RPMI8226 (cell line): ENCODE data around the gene CCR5.
A peak's percentile ranks its signal among the peaks of the same experiment; 100 is the strongest.

Experiments used
- DNase-seq: peaks from one replicate; pipeline ENCODE4 v3.0.0-alpha.2; 2015

CCR5 gene

GRCh38 chr3:46359733-46360493, 10.8 kb upstream of the CCR5 start:
- peak; percentile 92 for DNase-seq

DNA sequence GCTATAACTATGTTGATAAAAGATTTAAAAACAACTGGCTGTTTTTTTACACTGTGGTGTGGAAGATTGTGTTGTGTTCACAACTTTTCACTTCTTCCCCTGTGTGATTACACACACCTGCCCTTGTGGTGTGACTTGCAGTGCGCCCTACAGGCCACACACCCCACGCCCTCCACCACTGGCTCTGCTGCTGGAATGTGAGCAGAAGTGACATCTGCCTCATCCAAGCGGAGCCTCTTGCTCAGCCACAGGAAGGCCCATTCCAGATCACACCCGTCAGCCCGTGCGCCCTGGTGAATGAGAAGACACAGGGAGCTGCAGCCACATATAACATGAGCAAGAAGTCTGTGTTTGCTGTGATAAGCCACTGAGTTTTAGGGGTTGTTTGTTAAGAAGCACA, 9.8 kb upstream of the CCR5 start:
- peak; percentile 70 for DNase-seq

DNA sequence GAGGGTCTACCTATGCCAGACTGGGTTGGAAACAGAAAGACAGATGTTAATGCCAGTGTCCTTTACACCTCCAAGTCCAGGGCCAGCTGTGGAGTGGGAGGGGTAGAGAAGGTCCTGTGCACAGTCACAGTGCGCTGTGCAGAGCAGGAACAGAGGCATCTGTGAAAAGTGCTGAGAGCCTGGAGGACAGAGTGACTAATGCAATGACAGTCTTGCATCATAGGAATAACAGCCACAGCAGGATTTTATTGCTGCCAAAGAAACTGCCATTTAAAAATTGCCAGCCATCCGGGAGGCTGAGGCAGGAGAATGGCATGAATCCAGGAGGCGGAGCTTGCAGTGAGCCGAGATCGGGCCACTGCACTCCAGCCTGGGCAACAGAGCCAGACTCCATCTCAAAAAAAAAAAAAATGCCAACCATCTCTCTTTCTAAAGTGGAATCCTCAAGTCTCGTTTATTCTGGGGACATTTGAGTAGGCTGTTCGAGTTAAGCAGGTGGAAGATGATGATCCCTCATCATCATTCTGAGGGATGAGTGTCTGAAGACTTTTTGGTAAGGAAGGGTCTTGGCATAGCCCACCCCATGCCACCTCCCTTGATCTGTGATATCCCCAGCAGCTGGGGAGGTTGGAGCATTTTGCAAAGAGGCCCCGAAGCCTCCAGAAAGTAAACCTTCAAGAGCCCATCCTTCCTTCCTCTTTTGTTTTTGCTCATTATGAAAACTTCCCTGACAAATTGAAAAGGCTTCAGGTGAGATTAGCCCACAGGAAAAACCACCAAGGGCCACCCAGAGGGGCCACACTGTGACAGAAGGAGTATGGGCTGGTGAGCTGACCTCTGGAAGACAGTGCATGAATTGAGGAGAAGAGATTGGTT, 9.1 kb upstream of the CCR5 start:
- peak; percentile 82 for DNase-seq

DNA sequence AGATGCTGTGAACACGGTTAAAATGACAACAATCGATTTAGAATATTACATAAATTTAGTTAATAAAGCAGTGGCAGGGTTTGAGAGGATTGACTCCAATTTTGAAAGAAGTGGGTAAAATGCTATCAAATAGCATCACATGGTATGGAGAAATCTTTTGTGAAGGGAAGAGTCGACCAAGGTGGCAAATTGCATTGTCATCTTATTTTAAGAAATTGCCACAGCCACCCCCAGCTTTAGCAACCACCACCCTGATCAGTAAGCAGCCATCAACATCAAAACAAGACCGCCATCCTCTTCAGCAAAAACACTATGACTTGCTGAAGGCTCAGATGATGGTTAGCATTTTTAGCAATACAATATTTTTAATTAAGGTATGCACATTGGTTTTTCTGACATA, 5.7 kb upstream of the CCR5 start:
- no peak for DNase-seq

DNA sequence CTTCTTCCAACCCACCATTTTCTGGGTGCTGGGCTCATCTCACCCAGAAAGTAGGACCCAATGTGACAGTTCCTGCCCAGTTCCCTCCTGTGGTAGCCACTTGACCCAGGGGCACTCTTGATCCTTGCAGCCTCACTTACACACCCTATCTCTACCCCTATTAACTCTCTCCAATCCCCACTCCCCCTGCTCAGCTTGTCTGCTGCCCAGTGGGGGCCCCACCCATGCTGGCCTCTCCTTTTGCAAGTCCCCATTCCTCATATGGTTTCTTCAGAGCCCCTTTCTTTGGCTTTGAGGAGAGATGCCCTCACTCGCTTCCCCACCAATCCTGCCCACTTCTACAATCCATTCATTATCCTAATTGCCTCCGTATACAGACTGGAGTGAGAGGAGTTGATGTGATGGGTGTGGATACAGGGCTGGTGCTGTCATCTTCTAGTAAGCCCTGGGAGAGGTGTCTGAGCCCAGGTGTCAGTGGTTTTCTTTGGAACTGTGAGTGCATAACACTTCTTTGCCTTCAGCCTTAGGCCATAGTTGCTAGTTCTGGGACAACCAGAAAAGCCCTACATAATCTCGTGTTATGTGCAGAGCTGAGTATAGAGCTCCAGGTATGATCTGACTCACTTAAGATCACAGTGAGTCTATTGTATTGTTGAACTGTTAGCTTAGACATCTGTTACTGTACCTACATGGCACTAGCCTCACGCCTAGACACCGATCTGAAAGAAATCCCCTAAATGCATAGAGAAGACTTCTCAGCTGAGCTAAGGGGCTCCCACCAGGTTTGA, 4.8 kb upstream of the CCR5 start:
- no peak for DNase-seq

DNA sequence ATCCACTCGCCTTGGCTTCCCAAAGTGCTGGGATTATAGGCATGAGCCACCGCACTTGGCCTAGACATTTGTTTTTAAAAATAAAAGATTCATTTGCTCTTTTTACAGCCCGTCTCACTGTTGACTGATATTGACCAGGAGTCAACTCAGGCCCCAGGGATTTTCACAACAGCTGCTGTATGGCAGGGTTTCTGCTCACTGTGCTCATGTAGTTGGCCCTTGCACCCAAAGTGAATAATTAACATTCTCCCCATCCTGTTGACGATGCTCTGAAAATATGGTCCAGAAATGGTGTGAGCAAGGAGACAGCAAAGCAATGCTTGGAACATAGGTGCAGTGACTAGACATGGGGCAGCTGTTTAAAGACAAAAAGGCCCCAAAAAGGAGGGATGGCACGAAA, 2.9 kb upstream of the CCR5 start:
- DNase-seq, result no peak

GRCh38 chr3:46368569-46368968, 2.2 kb upstream of the CCR5 start:
- peak; percentile 93 for DNase-seq

DNA sequence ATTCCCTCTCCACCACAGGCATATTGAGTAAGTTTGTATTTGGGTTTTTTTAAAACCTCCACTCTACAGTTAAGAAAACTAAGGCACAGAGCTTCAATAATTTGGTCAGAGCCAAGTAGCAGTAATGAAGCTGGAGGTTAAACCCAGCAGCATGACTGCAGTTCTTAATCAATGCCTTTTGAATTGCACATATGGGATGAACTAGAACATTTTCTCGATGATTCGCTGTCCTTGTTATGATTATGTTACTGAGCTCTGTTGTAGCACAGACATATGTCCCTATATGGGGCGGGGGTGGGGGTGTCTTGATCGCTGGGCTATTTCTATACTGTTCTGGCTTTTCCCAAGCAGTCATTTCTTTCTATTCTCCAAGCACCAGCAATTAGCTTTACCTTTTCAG, 1.6 kb upstream of the CCR5 start:
- no peak for DNase-seq

- no peak for DNase-seq
These were observed 1.0 kb upstream of the CCR5 start for GRCh38 chr3:46369675-46370132.

GRCh38 chr3:46371519-46372340, 984 bp downstream of the CCR5 start:
- DNase-seq, result no peak

DNA sequence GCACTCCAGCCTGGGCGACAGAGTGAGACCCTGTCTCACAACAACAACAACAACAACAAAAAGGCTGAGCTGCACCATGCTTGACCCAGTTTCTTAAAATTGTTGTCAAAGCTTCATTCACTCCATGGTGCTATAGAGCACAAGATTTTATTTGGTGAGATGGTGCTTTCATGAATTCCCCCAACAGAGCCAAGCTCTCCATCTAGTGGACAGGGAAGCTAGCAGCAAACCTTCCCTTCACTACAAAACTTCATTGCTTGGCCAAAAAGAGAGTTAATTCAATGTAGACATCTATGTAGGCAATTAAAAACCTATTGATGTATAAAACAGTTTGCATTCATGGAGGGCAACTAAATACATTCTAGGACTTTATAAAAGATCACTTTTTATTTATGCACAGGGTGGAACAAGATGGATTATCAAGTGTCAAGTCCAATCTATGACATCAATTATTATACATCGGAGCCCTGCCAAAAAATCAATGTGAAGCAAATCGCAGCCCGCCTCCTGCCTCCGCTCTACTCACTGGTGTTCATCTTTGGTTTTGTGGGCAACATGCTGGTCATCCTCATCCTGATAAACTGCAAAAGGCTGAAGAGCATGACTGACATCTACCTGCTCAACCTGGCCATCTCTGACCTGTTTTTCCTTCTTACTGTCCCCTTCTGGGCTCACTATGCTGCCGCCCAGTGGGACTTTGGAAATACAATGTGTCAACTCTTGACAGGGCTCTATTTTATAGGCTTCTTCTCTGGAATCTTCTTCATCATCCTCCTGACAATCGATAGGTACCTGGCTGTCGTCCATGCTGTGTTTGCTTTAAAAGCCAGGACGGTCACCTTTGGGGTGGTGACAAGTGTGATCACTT, 2.0 kb downstream of the CCR5 start:
- DNase-seq, result peak; percentile 74

DNA sequence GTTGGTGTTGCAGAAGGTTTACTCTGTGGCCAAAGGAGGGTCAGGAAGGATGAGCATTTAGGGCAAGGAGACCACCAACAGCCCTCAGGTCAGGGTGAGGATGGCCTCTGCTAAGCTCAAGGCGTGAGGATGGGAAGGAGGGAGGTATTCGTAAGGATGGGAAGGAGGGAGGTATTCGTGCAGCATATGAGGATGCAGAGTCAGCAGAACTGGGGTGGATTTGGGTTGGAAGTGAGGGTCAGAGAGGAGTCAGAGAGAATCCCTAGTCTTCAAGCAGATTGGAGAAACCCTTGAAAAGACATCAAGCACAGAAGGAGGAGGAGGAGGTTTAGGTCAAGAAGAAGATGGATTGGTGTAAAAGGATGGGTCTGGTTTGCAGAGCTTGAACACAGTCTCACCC, 4.0 kb downstream of the CCR5 start:
- DNase-seq, result no peak

DNA sequence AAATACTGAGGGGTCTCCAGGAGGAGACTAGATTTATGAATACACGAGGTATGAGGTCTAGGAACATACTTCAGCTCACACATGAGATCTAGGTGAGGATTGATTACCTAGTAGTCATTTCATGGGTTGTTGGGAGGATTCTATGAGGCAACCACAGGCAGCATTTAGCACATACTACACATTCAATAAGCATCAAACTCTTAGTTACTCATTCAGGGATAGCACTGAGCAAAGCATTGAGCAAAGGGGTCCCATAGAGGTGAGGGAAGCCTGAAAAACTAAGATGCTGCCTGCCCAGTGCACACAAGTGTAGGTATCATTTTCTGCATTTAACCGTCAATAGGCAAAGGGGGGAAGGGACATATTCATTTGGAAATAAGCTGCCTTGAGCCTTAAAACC, 4.5 kb downstream of the CCR5 start:
- DNase-seq, result no peak

GRCh38 chr3:46375814-46376213, 5.1 kb downstream of the CCR5 start:
- no peak for DNase-seq

DNA sequence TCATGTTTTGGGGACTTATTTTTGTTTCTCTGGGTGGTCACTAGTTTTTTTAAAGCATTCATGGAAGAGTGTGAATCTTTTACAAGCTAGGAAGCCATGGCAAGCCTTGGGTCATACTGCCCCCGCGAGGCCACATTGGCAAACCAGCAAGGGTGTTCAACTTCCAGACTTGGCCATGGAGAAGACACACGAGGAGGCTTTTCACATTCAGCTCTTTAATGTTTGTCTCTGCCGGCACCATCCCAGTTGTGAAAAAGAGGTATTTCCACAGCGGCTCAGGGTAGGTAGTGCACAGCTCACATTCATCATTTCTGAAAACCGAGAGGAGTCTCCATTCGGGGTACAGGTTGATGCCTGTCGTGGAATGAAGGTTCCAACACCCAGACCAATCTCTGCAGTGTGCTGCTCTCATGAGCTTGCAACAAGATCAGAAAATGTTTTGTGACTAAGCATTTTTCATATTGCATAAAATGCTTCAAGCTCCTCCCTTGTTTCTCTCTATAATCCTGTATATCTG, 7.7 kb downstream of the CCR5 start:
- peak; percentile 86 for DNase-seq

DNA sequence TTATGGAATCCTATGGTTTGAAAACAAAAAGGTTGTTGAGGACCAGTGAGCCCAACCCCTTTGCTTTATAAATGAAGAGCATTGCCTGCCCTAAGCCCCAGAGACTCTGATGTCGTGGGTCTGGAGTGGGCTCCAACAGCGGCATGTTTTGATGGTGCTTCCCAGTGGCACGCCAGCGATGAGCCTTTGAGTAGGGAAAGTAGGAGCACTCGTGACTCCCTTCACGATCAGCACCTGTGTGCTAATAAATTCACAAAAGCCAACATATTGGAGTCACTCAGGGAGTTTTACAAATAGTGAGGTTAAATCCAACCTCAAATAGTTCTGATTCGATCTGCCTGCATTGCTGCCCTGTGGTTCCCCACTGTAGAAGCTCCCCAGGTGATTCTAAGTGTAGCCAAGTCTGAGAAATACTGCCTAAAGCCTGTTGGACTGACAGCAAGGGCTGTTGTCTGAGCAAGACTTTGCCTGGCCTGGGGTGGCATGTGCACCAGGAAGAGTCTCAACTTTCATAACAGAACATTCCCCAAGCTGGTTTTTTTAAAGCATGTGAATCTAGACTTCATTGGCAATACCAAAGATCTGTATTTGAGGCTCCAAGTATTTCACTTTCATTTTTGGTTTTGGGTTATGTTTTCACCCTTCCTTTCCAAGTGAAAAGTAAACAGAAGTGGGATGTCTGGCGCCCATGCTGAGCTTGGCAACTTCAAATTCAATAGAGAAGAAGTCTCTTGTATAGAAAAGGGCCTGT, 9.9 kb downstream of the CCR5 start:
- peak; percentile 75 for DNase-seq

DNA sequence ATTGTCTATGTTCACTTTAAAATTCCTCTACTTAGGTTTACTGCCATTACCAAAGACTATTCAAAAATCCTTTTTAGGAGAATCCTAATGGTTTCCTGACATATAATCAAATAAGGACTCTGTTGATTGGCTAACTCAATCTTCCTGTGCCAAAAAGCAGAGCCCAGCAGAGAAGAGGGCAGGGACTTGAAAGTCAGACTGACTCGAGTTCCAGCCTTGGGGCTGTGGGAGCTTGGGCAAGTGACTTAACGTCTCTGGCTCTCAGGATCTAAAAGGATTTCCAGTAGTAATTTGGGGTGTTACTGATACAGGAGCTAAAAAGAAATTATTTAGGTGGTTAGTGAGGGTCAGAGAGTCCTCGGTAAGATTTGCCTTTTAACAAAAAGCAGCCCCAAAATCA, 10.9 kb downstream of the CCR5 start:
- no peak for DNase-seq

- DNase-seq, result peak; percentile 86
These were observed 12.6 kb downstream of the CCR5 start for GRCh38 chr3:46383211-46383950.

GRCh38 chr3:46383951-46384330, 13.2 kb downstream of the CCR5 start:
- DNase-seq, result peak; percentile 70

DNA sequence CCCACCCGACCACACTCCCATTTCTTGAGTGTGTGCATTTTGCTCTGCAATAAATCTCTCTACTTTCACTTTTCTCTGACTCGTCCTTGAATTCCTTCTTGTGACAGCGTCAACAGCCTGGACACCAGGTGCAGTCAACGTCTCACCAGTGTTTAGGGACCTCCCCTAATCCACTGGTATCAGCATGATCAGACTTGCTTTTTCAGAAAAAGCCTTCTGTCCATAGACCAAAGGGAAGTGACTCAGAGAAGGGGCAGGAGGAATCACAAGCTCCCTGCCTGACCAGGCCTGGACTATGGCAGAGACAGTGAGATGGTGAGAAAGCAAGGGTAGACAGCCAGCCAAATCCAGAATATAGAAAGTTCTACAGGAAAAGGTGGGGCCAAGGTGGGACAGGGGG, 15.5 kb downstream of the CCR5 start:
- DNase-seq, result peak; percentile 92
